KBM-7 (cell line): ENCODE results near the gene AOC2.

ENCODE experiments used
- DNase-seq: peaks from one replicate; pipeline ENCODE4 v3.0.0-alpha.2; 2015
- in situ Hi-C: fragments of 300-500 bp; cut with MboI; formaldehyde crosslinking; loops from 2 replicates; pipeline ENCODE4 v1.14.3; 2020; ENCODE audit warnings: low sequenced_read_pairs, low pct_unique_long_range_greater_than_20kb, mixed read lengths

AOC2 gene

GRCh38 chr17:42827472-42827871, 16.9 kb upstream of the AOC2 start:
- no peak for DNase-seq
- in situ Hi-C loops, result loop anchor here (25.0 kb wide), 1 partner anchor 110 kb away; no protein-coding TSS in a partner anchor

- in situ Hi-C loops, result loop anchor here (25.0 kb wide), 1 partner anchor 106 kb away; no protein-coding TSS in a partner anchor
- no peak for DNase-seq
Measured at GRCh38 chr17:42830971-42831370, 13.4 kb upstream of the AOC2 start.

- no peak for DNase-seq
- in situ Hi-C loops, result loop anchor here (25.0 kb wide), 1 partner anchor 105 kb away; no protein-coding TSS in a partner anchor
Measured at GRCh38 chr17:42832213-42832933, 12.0 kb upstream of the AOC2 start.

DNA sequence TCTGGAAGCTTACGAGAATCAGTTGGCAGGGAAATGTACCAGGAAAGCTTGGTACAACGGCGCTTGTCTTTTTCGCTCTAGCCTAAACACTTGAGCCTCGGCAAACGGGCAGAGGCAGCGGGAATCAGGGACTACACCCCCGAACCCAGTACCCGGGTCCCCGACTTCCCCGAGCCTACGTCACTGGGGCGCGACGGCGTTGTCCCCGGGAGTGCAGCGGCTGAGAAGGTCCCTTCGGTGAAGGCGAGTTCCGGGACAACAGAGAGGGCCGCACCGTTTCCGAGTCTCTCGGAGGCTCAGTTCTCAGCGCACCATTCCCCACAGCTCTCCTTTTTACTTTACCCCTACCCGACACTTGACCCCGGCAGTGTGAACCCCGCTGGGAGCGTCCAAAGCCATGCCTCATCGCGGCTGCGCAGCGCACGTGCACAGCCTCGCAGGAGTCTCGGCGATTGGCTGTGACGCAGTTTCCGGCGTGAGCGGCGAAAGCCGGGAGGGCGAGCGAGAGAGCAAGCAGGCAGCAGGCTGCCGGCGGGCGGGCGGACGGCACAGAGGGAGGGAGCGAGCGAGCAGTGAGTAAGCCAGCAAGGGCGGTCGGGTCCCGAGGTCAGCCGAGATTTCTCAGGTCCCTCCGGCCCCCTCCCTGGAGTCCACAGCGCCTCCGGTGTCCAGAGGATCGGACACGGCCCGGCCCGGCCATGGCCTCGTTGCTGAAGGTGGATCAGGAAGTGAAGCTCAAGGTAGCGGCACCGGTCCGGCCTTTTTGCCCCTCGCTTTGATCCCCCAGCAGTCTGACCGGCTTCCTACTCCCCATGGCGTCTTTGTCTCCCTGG, 11.2 kb upstream of the AOC2 start, which contains the start of gene PSME3:
PSME3 (plus strand) TSS at position 464 of the 833 bp plus-strand sequence; CDS start at position 699, 235 bp downstream.
- peak; percentile 90 for DNase-seq
- in situ Hi-C loops, result loop anchor here (25.0 kb wide), 1 partner anchor 104 kb away; no protein-coding TSS in a partner anchor

DNA sequence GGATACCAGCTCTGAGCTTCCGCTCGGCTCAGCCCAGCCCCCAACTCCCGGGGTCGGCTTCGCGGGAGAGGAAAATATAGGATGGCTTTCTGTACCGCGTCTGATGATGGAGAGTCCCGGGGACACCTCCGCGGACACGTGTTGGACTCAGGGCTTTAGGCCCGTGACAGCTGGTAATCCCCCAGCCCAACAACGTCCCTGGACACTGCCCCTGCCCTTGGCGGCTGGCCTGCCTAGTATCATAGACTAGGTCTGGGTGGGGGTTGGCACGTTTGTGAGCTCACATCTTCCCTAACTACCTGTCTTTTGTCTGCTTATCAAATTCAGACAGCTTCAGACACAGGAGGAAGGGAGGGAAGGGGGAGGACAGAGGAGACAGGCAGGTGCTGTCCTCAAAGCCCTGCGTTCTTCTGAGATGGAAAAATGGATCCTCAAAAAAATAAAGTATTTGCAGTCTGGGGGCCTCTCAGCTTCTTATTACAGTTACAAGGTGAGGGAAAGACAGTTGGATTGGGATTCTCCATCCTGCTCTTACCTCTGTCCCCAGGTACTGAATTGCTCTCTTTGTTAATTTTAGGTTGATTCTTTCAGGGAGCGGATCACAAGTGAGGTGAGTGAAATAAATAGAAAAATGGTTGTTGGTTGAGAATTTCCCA, 10.5 kb upstream of the AOC2 start:
- no peak for DNase-seq
- in situ Hi-C loops, result loop anchor here (25.0 kb wide), 1 partner anchor 103 kb away; no protein-coding TSS in a partner anchor

DNA sequence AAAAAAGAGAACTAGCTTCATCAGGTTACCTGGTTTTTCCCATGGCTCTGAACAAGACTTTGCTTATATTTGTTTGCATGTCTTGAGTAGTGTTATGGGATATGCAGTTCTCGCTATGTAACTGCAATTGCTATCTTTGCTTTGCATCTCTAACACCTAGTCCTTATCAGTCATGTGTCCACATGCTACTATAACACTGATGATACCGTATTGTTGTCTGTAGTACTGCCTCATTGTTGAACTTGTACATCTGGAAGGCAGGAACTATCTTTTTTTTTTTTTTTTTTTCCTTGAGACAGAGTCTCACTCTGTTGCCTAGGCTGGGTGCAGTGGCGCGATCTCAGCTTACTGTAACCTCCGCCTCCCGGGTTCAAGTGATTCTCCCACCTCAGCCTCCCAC, 8.6 kb upstream of the AOC2 start:
- DNase-seq, result no peak
- in situ Hi-C loops, result loop anchor here (25.0 kb wide), 1 partner anchor 102 kb away; no protein-coding TSS in a partner anchor

- in situ Hi-C loops, result loop anchor here (25.0 kb wide), 1 partner anchor 95 kb away; no protein-coding TSS in a partner anchor
- DNase-seq, result no peak
Measured at GRCh38 chr17:42841975-42842685, 2.2 kb upstream of the AOC2 start.

DNA sequence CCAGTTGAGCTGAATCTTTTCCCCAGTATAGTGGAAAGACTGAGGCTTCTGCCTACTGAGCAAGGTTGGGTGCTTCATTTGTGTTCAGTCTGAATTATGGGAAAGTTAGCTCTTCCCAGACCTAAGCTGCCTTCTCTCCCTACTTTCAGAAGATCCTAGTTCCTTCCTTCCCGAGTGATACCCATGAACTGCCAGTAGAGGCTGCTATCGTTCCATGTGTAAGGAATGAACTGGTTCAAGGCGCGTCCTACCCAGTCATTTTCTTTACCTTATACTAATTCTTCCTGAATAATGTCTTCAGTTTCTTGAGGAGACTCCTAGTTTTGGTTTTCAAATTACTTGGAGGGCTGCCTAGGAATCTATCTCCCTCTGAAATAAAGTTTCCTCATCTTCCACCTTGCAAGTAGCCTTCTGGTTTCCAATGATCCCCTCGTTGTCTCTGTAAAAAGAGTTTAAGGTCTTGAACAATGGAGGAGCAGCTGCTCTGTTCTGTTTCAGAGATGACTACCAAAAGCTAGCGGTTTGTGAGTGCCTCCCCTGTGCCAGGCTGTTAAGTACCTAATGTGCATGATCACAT, 934 bp upstream of the AOC2 start:
- in situ Hi-C loops, result loop anchor here (25.0 kb wide), 1 partner anchor 94 kb away; no protein-coding TSS in a partner anchor
- DNase-seq, result peak; percentile 61

DNA sequence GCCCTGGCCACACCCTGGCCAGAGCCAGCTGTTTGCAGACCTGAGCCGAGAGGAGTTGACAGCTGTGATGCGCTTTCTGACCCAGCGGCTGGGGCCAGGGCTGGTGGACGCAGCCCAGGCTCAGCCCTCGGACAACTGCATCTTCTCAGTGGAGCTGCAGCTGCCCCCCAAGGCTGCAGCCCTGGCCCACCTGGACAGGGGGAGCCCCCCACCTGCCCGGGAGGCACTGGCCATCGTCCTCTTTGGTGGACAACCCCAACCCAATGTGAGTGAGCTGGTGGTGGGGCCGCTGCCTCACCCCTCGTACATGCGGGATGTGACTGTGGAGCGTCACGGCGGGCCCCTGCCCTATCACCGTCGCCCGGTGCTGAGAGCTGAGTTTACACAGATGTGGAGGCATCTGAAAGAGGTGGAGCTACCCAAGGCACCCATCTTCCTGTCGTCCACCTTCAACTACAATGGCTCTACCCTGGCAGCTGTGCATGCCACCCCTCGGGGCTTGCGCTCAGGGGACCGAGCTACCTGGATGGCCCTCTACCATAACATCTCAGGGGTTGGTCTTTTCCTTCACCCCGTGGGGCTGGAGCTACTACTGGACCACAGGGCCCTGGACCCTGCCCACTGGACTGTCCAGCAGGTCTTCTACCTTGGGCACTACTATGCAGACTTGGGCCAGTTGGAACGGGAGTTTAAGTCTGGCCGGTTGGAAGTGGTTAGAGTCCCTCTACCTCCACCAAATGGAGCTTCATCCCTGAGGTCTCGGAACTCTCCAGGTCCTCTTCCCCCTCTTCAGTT, 578 bp downstream of the AOC2 start:
- DNase-seq, result no peak
- in situ Hi-C loops, result loop anchor here (25.0 kb wide), 1 partner anchor 92 kb away; no protein-coding TSS in a partner anchor

DNA sequence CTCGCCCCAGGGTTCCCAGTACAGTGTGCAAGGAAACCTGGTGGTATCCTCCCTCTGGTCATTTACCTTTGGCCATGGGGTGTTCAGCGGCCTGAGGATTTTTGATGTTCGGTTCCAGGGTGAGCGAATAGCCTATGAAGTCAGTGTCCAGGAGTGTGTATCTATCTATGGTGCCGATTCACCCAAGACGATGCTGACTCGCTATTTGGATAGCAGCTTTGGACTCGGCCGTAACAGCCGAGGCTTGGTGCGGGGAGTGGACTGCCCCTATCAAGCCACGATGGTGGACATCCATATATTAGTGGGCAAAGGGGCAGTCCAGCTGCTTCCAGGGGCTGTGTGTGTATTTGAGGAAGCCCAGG, 1.2 kb downstream of the AOC2 start:
- in situ Hi-C loops, result loop anchor here (25.0 kb wide), 1 partner anchor 92 kb away; no protein-coding TSS in a partner anchor
- no peak for DNase-seq

GRCh38 chr17:42845918-42846593, 1.7 kb downstream of the AOC2 start:
- no peak for DNase-seq

GRCh38 chr17:42846594-42847280, 2.4 kb downstream of the AOC2 start:
- no peak for DNase-seq
- in situ Hi-C loops, result loop anchor here (25.0 kb wide), 1 partner anchor 91 kb away; no protein-coding TSS in a partner anchor

More at GRCh38 chr17:42845918-42846593, 1.7 kb downstream of the AOC2 start:
- in situ Hi-C loops, result loop anchor here (25.0 kb wide), 1 partner anchor 91 kb away; no protein-coding TSS in a partner anchor

DNA sequence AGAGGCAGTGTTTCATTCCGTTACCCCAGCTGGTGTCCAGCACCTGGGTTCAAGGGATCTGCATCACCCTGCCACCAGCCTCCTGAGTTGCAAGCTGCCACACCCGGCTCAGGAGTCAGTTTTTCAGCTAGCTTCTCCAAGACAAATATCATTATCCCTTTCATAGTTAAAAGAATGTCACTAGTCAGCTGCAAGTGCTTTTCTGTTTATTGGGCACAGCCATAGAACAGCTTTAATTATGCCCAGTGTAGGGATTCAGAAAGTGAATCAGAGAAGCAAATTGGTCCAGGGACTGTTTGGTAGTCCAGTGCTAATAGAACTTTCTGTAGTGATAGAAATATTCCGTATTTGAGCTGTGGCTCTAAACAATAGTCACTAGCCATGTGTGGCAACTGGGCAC, 3.7 kb downstream of the AOC2 start:
- DNase-seq, result no peak
- in situ Hi-C loops, result loop anchor here (25.0 kb wide), 1 partner anchor 89 kb away; no protein-coding TSS in a partner anchor

DNA sequence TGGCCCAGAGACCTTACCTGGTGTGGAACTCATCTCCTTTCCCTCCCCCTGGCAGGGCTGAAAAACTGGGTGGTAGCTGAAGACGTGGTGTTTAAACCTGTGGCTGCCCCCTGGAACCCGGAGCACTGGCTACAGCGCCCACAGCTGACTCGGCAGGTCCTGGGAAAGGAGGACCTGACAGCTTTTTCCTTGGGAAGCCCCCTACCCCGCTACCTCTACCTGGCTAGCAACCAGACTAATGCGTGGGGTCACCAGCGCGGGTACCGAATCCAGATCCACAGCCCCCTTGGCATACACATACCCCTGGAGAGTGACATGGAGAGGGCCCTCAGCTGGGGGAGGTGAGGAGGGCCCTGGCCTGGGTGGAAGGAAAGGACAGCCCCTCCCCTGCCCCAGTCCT, 4.7 kb downstream of the AOC2 start:
- in situ Hi-C loops, result loop anchor here (25.0 kb wide), 1 partner anchor 88 kb away; no protein-coding TSS in a partner anchor
- no peak for DNase-seq

GRCh38 chr17:42849451-42850181, 5.2 kb downstream of the AOC2 start:
- in situ Hi-C loops, result loop anchor here (25.0 kb wide), 2 partner anchors 88 to 513 kb away; no protein-coding TSS in a partner anchor
- DNase-seq, result no peak
